ENCODE results near the gene FNDC8. TPM values are rescaled to one million over a fixed set of nuclear protein-coding genes. Genes with fewer than 3 reads are reported as not detected.
A peak's percentile ranks its signal among the peaks of the same experiment; 100 is the strongest.

The FNDC8 gene
- total RNA-seq, 1 experiment from 2014 or later: not detected

GRCh38 chr17:35129154-35129972 lies 7.9 kb downstream of the FNDC8 start:
- no peak for TF ChIP-seq EZH2 (IDR thresholded peaks at IDR 0.05; ENCODE audit: borderline replicate concordance, low read depth, low read length, poor library complexity, severe bottlenecking)
- no peak for TF ChIP-seq CTCF (conservative IDR thresholded peaks at IDR 0.05; ENCODE audit: low read depth, low read length)
- H3K9me3 ChIP-seq (ENCODE audit: low read depth, low read length, poor library complexity, severe bottlenecking): no peaks in the 10 kb centered on the region
- H3K27ac ChIP-seq (ENCODE audit: low read depth, low read length, poor library complexity, severe bottlenecking): no peak overlapping the region
- ChIA-PET CTCF (no interaction called here), POLR2A (ENCODE audit: low non-redundant PET) (no interaction called here)
- H3K4me1 ChIP-seq (ENCODE audit: insufficient read depth, low read length, poor library complexity, severe bottlenecking): no peaks in the 10 kb centered on the region
- BruUV-seq (replicated peaks): TSS peak; percentile 17
- peaks cover 3% of the 10 kb centered on the region for H3K36me3 ChIP-seq (ENCODE audit: insufficient read depth, low read length, poor library complexity, severe bottlenecking)
- H3K27me3 ChIP-seq (replicated peaks; ENCODE audit: insufficient read depth, low read depth, low read length, poor library complexity): no peaks in the 10 kb centered on the region
- intact Hi-C loops (cut with micrococcal nuclease; ENCODE audit: unreplicated experiment): no loop called here
- no peak for DNase-seq (ENCODE audit: low spot score)
- H3K4me3 ChIP-seq (ENCODE audit: low read depth, low read length, poor library complexity, severe bottlenecking): no peak overlapping the region

- ChIA-PET CTCF (no interaction called here), POLR2A (ENCODE audit: low non-redundant PET) (no interaction called here)
- no peaks in the 10 kb centered on the region for H3K27me3 ChIP-seq (replicated peaks; ENCODE audit: insufficient read depth, low read depth, low read length, poor library complexity)
- DNase-seq (ENCODE audit: low spot score): no peak
- H3K36me3 ChIP-seq (ENCODE audit: insufficient read depth, low read length, poor library complexity, severe bottlenecking): peaks cover 3% of the 10 kb centered on the region
- no peaks in the 10 kb centered on the region for H3K9me3 ChIP-seq (ENCODE audit: low read depth, low read length, poor library complexity, severe bottlenecking)
- no peak overlapping the region for H3K27ac ChIP-seq (ENCODE audit: low read depth, low read length, poor library complexity, severe bottlenecking)
- TF ChIP-seq CTCF (conservative IDR thresholded peaks at IDR 0.05; ENCODE audit: low read depth, low read length): no peak
- no peak for TF ChIP-seq EZH2 (IDR thresholded peaks at IDR 0.05; ENCODE audit: borderline replicate concordance, low read depth, low read length, poor library complexity, severe bottlenecking)
- no TSS peak for BruUV-seq (replicated peaks)
- H3K4me1 ChIP-seq (ENCODE audit: insufficient read depth, low read length, poor library complexity, severe bottlenecking): no peaks in the 10 kb centered on the region
- intact Hi-C loops (cut with micrococcal nuclease; ENCODE audit: unreplicated experiment): no loop called here
- H3K4me3 ChIP-seq (ENCODE audit: low read depth, low read length, poor library complexity, severe bottlenecking): no peak overlapping the region
These were observed 8.5 kb downstream of the FNDC8 start for GRCh38 chr17:35129973-35130351.

- DNase-seq (ENCODE audit: low spot score): no peak
- Histone ChIP-seq H3K4me1 (ENCODE audit: insufficient read depth, low read length, poor library complexity, severe bottlenecking) (no peaks in the 10 kb centered on the region), H3K9me3 (ENCODE audit: low read depth, low read length, poor library complexity, severe bottlenecking) (no peaks in the 10 kb centered on the region), H3K4me3 (ENCODE audit: low read depth, low read length, poor library complexity, severe bottlenecking) (no peak overlapping the region), H3K36me3 (ENCODE audit: insufficient read depth, low read length, poor library complexity, severe bottlenecking) (peaks cover 3% of the 10 kb centered on the region), H3K27ac (ENCODE audit: low read depth, low read length, poor library complexity, severe bottlenecking) (no peak overlapping the region), H3K27me3 (replicated peaks; ENCODE audit: insufficient read depth, low read depth, low read length, poor library complexity) (no peaks in the 10 kb centered on the region)
- intact Hi-C loops (cut with micrococcal nuclease; ENCODE audit: unreplicated experiment): no loop called here
- no TSS peak for BruUV-seq (replicated peaks)
- ChIA-PET CTCF (no interaction called here), POLR2A (ENCODE audit: low non-redundant PET) (no interaction called here)
- TF ChIP-seq EZH2 (IDR thresholded peaks at IDR 0.05; ENCODE audit: borderline replicate concordance, low read depth, low read length, poor library complexity, severe bottlenecking) (no peak), CTCF (conservative IDR thresholded peaks at IDR 0.05; ENCODE audit: low read depth, low read length) (no peak)
These were observed 9.0 kb downstream of the FNDC8 start for GRCh38 chr17:35130392-35130791.
